ENCODE results near the gene ANP32D.
"Not testable (repeated sequence)": the region's sequence is repeated elsewhere in the genome, so short reads cannot be mapped to it uniquely, and the experiment has no call there.

ANP32D gene

GRCh38 chr12:48508987-48509386, 36.6 kb downstream of the ANP32D start:
- no peak for DNase-seq

GRCh38 chr12:48510111-48510510, 37.8 kb downstream of the ANP32D start:
- no peak for DNase-seq

- no peak for DNase-seq
These were observed 40.5 kb downstream of the ANP32D start for GRCh38 chr12:48512855-48513254.

GRCh38 chr12:48514728-48515127, 42.4 kb downstream of the ANP32D start:
- DNase-seq = no peak

GRCh38 chr12:48520381-48520780, 48.0 kb downstream of the ANP32D start:
- not testable (repeated sequence) for DNase-seq
